CD4-positive, alpha-beta T cell treated with Interleukin-17A for 4 hours (primary cell): Measurements from ENCODE around the gene GAK.

Experiments used
- DNase-seq: peaks from one replicate; pipeline ENCODE4 v3.0.0-alpha.2; 2020; ENCODE audit warnings: mixed read lengths

The GAK gene

GRCh38 chr4:845233-845835, 86.8 kb downstream of the GAK start:
- DNase-seq = no peak

- no peak for DNase-seq
Observed at GRCh38 chr4:844752-845232, 87.3 kb downstream of the GAK start.

DNA sequence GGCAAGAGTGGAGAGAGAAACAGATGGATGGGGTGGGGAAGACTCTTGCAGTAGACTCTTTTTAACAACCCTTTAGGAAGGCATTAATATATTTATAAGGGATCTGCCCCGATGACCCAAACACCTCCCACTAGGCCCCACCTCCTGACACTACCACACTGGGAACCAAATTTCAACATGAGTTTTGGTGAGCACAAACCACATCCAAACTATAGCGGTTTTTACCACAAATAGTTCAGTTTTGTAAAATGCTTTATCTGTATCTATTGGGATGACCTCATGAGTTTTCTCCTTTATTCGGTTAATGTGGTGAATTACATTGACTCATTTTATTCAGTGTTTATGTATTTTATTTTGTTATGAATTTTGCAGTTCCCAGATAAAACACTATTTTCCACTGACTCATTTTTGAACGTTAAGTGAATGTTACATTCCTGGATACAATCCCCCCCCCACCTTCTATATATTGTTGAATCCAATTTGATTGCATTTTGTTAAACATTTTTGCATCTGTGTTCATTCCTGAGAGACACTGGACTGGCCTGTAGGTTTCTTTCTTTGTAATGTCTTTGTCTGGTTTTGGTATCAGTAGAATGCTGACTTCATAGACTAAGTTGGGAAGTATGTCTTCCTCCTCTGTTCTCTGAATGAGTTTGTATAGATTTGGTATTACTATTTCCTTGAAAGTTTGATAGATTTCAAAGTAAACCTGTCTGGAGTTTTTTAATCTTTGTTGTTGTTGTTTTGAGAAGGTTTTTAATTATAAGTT, 92.3 kb downstream of the GAK start:
- no peak for DNase-seq

- DNase-seq = no peak
Observed at GRCh38 chr4:837772-838171, 94.3 kb downstream of the GAK start.

GRCh38 chr4:836750-837301, 95.3 kb downstream of the GAK start:
- no peak for DNase-seq

DNA sequence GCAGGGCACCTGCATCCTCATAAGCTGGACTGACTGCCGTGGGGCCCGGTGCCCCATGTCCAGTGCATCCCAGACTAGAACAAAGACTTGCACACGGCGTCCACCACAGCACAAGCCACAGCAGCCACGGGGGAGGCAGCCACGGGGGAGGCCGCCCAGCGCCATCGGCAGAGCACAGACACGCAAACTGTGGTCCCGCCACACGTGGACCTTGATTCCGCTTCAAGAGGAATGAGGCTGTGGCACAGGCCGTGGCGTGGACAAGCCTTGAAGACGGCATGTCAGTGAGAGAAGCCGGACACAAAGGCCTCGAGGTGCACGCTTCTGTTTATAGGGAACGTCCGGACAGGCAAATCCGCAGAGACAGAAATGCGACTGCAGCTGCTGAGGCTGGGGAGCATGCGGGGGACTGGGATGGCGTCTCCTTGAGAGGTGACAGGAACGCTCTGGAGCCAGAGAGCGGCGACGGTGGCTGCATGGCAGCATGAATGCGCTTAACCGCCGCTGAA, 96.1 kb downstream of the GAK start:
- no peak for DNase-seq

DNA sequence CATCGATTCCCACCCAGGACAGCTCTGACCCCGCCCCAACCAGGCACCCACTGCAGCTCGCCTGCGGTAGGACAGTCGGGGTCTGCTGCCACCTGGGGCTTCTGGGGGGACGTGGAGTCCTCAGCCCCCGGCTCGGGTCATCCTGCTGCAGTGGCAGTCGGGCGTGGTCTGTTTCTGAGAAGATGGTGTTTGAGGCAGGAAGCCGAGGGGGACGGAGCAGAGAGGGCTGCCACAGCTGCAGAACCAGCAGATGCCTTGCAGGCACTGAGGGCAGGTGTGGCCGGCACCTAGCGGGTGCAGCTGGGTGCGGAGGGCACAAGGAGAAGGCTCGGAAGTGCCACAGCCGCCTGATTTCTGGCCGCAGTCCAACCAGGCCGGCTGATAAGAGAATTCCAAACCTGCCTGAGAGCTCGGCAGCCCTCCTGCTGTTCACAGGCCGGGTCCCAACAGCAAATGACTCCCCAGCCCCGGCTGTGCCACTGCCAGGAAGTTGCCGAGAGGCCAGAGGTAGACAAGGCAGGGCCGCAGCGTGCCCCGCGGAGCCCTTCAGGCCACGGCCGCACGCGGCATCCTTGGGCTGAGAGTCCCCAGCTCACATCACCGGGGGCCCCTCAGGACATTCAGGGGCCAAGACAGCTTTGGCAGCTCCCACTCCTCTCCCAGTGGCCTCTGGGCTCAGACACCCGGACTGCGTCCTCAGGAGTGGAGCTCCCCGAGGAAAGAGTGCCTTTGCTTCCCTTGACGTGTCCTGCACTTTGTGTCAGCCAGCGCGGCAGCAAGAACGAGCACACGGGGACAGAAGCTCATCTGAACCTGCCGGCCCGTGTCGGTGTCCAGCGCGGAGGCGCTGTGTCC, 96.7 kb downstream of the GAK start:
- DNase-seq = no peak

DNA sequence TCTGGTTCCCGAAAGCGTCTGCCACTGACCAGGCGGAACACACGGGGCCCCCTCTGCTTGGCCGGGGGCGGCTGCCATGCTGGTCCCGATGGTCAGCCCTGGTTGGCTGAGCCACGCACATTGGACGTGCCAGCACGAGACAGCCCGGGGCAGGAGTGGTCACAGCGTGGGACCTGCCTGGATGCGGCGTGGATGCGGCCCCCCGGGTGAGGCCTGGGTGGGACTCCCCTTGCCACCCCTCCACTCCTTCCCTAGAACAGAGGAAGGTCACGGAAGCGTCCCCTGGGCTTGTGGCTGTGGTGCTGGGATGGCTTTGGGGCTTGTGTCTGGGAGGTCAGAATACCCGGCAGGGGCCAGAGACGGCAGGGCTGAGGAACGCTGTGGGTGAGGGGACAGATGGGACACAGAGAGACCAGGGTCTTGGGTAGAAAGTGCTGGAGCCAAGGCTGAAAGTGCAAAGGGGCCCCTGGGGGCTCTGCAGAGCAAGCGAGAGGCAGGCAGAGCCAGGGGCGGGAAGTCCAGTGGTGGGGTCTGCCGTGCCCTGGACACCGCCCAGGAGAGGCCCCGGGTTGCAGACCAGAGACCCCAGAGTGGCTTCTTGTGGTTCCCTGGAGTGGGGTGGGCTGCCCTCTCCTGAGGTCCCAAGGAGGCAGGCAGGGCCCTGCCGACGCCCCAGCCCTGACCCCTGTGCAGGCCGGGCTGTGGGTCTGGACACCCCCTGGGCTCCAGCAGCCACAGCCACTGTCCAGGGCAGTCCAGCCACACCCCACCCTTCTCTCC, 97.6 kb downstream of the GAK start:
- DNase-seq = no peak

GRCh38 chr4:833731-834367, 98.3 kb downstream of the GAK start:
- DNase-seq = no peak

GRCh38 chr4:833156-833555, 99.0 kb downstream of the GAK start:
- DNase-seq = no peak

GRCh38 chr4:832536-832935, 99.6 kb downstream of the GAK start:
- DNase-seq = no peak

GRCh38 chr4:832108-832507, 100.0 kb downstream of the GAK start:
- DNase-seq = no peak

DNA sequence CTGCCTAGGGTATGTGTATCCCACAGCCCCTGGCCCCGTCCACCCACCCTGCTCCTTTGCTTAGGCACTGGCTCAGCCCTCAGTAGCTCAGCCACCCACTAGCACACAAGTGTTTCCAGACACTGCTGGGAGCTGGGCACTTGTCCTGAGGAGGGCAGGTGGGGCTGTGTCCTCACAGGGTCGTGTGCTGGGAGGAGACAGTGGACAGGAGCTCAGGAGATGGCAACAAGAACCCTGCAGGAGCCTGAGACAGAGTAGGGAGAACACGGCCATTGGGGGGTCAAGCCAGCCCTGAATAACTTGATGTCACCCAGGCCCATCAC, 100.7 kb downstream of the GAK start:
- DNase-seq = no peak

- DNase-seq = no peak
Observed at GRCh38 chr4:830601-831482, 101.3 kb downstream of the GAK start.

- DNase-seq = no peak
Observed at GRCh38 chr4:829761-830600, 102.1 kb downstream of the GAK start.

GRCh38 chr4:829291-829690, 102.8 kb downstream of the GAK start:
- DNase-seq = no peak

DNA sequence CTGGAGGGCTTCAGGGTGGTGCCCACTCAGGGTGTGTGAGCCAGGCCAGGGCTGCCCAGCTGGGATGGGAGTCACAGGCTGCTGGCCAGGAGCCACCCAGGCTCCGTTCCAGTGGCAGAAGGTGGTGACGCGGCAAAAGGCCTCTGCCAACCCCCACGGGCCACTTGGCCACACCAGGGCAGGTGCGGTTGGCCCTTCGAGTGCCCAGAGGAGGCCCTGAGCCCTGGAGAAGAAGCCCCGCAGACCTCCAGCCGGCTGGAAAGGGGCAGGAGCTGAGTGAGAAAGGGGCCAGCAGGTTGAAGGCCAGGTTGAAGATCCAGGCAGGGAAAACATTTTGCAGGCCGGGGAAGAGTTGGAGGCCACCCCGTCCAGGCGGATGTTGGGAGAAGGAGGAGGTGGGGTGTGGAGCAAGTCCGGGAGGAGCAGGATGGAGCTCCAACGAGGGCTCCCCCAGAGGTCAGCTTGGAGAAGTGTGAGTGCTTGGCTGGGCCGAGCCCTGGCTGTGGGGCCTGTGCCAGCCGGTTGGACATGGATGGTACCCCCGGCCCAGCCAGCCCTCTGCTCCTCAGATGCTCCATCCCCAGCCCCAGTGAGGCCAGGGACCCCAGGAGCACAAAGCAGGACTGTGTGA, 103.4 kb downstream of the GAK start:
- no peak for DNase-seq

DNA sequence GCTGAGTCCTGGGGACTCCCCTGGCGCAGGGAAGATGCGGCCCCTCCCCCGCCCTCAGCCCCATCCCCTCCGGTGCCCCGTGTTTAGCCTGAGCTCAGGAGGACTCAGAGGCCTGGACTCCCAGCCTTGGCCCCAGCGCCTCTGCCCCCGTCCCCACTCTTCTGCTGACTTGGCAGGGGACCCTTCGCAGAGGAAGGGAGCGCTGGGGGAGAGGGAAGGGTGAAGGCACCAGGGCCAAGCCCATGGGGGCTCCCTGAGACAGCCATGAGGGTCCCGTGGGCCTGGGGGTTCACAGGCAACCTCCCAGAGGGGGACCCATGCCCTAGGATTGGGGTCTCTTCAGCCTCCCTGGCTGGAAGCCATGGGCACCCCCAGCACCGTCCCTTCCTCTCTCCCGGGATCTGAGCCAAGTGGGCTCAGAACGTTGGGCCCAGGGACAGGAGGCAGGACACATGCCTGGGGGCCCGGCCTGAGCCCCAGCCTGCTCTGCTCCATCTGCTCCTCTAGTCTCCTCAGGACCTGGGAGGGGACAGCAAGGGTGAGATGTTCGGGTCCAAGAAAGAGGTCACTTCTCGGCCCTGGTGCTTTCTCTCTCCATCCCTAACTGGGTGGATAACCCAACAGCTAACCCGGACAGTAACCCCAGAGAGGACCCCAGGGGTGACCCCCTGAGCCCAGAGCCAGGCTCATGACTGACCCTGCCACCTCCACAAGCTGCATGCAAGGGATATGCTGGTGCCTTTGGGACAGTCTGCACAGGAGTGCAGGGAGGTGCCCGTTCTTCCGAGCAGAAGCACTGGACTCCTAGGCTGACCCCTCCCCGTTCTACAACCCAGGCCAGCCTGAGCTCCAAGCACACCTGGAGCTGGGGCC, 104.7 kb downstream of the GAK start:
- no peak for DNase-seq
